Measurements from ENCODE around the gene SAMD10. TPM values are rescaled to one million over a fixed set of nuclear protein-coding genes. Genes with fewer than 3 reads are reported as not detected.

Gene SAMD10
- total and polyA plus RNA-seq, 10 of the 15 experiments (the other 5 are each of a cell fraction or from before 2014, with no cell fraction given): 1.3 to 51.4 (median 17.9) TPM

DNA sequence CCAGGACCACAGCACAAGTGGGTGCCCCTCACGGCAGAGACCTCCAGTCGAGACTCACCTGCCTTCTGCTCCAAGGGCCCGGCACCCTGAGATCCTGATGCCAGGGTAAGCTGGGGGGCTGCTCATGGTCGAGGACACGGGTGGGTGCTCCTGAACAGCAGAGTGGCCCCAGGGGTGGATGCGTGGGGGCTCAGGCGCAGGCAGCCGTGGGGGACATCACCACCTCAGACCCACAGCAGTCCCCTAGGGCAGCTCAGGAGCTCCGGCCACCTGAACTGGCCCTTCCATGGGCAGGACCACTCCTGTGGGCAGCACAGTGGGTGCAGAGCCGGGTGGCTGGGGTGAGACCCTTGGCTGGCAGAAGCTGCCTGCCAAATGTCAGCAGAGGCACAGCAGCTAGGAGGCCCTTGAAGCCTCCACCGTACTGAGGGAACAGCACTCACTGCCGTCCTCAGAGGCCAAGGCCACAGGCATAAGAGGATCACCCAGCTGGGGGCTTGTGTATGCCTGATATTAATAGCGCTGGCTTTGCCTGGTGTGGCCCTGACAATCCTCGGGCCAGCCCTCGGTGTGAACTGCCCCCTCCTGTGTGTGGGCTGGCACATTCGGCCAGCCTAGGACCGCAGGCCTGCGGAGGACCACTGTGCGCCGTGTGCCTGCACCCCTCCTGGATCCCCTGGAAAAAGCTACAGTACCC is 28.6 kb downstream of the SAMD10 start (continued):
- TF ChIP-seq, protein P1, sequence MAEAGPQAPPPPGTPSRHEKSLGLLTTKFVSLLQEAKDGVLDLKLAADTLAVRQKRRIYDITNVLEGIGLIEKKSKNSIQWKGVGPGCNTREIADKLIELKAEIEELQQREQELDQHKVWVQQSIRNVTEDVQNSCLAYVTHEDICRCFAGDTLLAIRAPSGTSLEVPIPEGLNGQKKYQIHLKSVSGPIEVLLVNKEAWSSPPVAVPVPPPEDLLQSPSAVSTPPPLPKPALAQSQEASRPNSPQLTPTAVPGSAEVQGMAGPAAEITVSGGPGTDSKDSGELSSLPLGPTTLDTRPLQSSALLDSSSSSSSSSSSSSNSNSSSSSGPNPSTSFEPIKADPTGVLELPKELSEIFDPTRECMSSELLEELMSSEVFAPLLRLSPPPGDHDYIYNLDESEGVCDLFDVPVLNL (IDR thresholded peaks at IDR 0.05; ENCODE audit: low read depth, low read length): no peak
- TF ChIP-seq HCFC1 (IDR thresholded peaks at IDR 0.05; ENCODE audit: low read length): no peak
- TF ChIP-seq IKZF2 (IDR thresholded peaks at IDR 0.05): no peak

DNA sequence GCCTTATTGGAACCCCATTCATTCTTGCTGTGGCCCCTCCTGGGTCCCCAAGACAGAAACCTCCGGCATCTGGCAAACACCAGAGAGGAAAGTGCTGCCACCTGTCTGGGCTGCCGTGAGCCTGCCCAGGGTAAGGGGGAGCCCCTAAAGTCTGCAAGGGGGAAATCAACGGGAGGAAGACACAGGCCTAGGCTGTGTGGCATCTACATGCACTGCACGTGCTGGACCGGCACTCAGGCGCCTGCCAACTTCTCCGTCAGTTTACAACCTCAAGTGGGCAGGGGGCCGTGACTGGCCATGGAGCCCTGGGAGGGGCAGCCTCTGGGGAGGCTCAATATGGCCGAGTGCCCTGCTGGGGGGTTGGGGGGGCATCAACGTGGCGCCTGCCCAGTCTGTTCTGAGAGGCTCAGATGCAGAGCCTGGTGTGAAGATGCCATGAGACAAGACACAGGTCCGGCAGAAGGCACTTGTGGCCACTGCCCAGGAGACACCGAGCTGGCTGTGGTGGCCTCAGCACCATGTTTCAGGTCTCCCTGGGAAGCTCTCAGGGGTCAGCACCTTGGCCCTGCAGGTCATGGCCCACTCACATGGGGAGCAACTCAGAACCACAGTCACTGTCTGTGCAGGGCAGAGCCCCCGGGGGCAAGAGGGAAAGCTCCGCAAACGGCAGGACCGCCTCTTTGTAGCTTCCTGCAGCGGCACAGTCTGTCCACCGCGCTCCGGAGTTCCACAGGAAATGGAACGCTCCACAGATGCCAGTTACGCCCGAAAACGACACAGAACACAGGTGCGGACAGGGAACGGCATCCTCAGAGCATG is 31.6 kb downstream of the SAMD10 start:
- peak; percentile 17 for ATAC-seq
- in situ Hi-C loops (cut with MboI): no loop called here
- no peak for FAIRE-seq
- Histone ChIP-seq H3K27ac (ENCODE audit: control insufficient read depth, insufficient read depth) (no peak overlapping the region), H3K4me1 (ENCODE audit: control insufficient read depth, insufficient read depth, low read length) (peaks cover 28% of the 10 kb centered on the region), H3K4me3 (no peak overlapping the region; the same call in 1 of the 2 replicates), H3K36me3 (ENCODE audit: control insufficient read depth in 2 of 2, insufficient read depth in 2 of 2, low read length in 1 of 2) (peaks cover 14 to 21% of the 10 kb centered on the region in 2 experiments; a peak in 3 of 4 replicates), H3K9ac (ENCODE audit: control insufficient read depth, insufficient read depth, low read length) (no peak overlapping the region), H3K4me2 (ENCODE audit: control insufficient read depth, insufficient read depth) (peak overlapping the region; percentile 59; the same call in 1 of the 2 replicates), H3K79me2 (ENCODE audit: control insufficient read depth, insufficient read depth, low read length) (peaks cover 31% of the 10 kb centered on the region), H4K20me1 (ENCODE audit: control insufficient read depth, insufficient read depth) (peaks cover 7% of the 10 kb centered on the region), H3K27me3 (replicated peaks in 1 of 2; ENCODE audit: control insufficient read depth in 2 of 2, insufficient read depth in 2 of 2, low read length in 1 of 2) (no peaks in the 10 kb centered on the region), H2AFZ (ENCODE audit: control insufficient read depth, low read depth, low read length) (no peak overlapping the region), H3K9me3 (replicated peaks; ENCODE audit: control insufficient read depth, insufficient read depth, low read length) (no peaks in the 10 kb centered on the region)
- SMC1A ChIA-PET (ENCODE audit: uncharacterized antibody, unreplicated experiment): no interaction called here
- intact Hi-C loops (cut with micrococcal nuclease; ENCODE audit: unreplicated experiment): no loop called here
- WGBS (ENCODE audit: insufficient coverage, insufficient replicate concordance, low lambda C conversion rate, missing lambda C conversion rate): 29% methylated on average over 27 of the region's 27 CpGs
- CTCF ChIA-PET: no interaction called here
- POLR2A ChIA-PET: interaction anchor here (0.5 kb wide), 1 partner anchor 26 kb away, joined by 3 read pairs; no protein-coding TSS in a partner anchor
- no TSS peak for BruUV-seq (replicated peaks)
- DNase-seq (ENCODE audit: low read depth, low spot score): no peak
- RAD21 ChIA-PET (ENCODE audit: unreplicated experiment): no interaction called here
- TF ChIP-seq, protein P2, sequence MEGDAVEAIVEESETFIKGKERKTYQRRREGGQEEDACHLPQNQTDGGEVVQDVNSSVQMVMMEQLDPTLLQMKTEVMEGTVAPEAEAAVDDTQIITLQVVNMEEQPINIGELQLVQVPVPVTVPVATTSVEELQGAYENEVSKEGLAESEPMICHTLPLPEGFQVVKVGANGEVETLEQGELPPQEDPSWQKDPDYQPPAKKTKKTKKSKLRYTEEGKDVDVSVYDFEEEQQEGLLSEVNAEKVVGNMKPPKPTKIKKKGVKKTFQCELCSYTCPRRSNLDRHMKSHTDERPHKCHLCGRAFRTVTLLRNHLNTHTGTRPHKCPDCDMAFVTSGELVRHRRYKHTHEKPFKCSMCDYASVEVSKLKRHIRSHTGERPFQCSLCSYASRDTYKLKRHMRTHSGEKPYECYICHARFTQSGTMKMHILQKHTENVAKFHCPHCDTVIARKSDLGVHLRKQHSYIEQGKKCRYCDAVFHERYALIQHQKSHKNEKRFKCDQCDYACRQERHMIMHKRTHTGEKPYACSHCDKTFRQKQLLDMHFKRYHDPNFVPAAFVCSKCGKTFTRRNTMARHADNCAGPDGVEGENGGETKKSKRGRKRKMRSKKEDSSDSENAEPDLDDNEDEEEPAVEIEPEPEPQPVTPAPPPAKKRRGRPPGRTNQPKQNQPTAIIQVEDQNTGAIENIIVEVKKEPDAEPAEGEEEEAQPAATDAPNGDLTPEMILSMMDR (IDR thresholded peaks at IDR 0.05 in 2 of 3, conservative IDR thresholded peaks at IDR 0.05 in 1 of 3; ENCODE audit: control insufficient read depth in 2 of 3, extremely low read depth in 1 of 3, insufficient read depth in 1 of 3, low read depth in 3 of 3, low read length in 3 of 3): peak in 2 of 3 experiments; percentile 7 to 41; a peak in 3 of 6 replicates
- no peak for TF ChIP-seq ZNF622 (IDR thresholded peaks at IDR 0.05)
- TF ChIP-seq BHLHE40 (IDR thresholded peaks at IDR 0.05; ENCODE audit: borderline replicate concordance in 1 of 2, low read depth in 2 of 2, low read length in 1 of 2): peak; percentile 79 to 91
- TF ChIP-seq NFXL1 (IDR thresholded peaks at IDR 0.05; ENCODE audit: borderline replicate concordance): no peak

Measured in GM12878 (cell line).